ENCODE measurements around the gene WWOX.

DNA sequence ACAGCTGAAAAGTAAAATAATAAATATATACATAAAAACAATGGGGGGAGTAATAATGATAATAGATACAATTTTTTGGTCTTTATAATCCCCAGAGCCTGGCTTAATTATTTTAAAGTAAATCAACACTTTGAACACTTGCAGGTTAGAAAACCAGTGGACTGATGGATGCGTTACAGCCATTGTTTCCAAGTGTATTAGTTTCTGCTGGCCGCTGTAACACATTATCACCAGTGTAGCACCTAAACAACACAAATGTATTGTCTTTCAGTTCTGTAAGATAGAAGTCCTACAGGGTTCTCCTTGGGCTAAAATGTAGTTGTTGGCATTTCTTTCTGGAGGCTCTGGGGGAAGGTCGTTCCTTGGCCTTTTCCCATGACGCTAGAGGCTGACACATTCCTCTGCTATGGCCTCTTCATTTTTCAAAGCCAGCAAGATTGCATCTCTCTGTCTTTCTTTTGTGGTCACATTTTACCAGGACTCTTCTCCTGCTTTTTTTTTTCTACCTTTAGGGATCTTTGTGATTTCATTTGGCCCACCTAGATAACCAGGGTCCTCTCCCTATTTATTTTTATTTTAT is 116.8 kb downstream of the WWOX start:
- TF ChIP-seq POLR2A (IDR thresholded peaks at IDR 0.05; ENCODE audit: low read depth, low read length) (no peak), CEBPB (IDR thresholded peaks at IDR 0.05; ENCODE audit: low read depth, low read length) (no peak), CHD1 (IDR thresholded peaks at IDR 0.05; ENCODE audit: low read depth, low read length) (no peak), RFX5 (IDR thresholded peaks at IDR 0.05; ENCODE audit: low read depth, low read length) (no peak), SMC3 (IDR thresholded peaks at IDR 0.05; ENCODE audit: low read depth, low read length) (no peak)
- TF ChIP-seq, protein P1, sequence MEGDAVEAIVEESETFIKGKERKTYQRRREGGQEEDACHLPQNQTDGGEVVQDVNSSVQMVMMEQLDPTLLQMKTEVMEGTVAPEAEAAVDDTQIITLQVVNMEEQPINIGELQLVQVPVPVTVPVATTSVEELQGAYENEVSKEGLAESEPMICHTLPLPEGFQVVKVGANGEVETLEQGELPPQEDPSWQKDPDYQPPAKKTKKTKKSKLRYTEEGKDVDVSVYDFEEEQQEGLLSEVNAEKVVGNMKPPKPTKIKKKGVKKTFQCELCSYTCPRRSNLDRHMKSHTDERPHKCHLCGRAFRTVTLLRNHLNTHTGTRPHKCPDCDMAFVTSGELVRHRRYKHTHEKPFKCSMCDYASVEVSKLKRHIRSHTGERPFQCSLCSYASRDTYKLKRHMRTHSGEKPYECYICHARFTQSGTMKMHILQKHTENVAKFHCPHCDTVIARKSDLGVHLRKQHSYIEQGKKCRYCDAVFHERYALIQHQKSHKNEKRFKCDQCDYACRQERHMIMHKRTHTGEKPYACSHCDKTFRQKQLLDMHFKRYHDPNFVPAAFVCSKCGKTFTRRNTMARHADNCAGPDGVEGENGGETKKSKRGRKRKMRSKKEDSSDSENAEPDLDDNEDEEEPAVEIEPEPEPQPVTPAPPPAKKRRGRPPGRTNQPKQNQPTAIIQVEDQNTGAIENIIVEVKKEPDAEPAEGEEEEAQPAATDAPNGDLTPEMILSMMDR (conservative IDR thresholded peaks at IDR 0.05; ENCODE audit: low read depth, low read length): no peak
- TF ChIP-seq, protein P2, sequence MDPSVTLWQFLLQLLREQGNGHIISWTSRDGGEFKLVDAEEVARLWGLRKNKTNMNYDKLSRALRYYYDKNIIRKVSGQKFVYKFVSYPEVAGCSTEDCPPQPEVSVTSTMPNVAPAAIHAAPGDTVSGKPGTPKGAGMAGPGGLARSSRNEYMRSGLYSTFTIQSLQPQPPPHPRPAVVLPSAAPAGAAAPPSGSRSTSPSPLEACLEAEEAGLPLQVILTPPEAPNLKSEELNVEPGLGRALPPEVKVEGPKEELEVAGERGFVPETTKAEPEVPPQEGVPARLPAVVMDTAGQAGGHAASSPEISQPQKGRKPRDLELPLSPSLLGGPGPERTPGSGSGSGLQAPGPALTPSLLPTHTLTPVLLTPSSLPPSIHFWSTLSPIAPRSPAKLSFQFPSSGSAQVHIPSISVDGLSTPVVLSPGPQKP (IDR thresholded peaks at IDR 0.05; ENCODE audit: borderline replicate concordance, low read depth, low read length): no peak
